CD4-positive, alpha-beta memory T cell (primary cell): Measurements from ENCODE around the gene SND1. TPM values are rescaled to one million over a fixed set of nuclear protein-coding genes. Genes with fewer than 3 reads are reported as not detected.

Experiments
- CTCF ChIA-PET: fragments of 350-600 bp; sonication (Branson Sonifier 250); formaldehyde crosslinking; loops from one replicate; lab custom pipeline; 2021; ENCODE audit warnings: inconsistent platforms; ENCODE audit not compliant: partially characterized antibody; lab: Charles Lee
- POLR2A ChIA-PET: fragments of 350-600 bp; sonication (Branson Sonifier 250); formaldehyde crosslinking; loops from one replicate; lab custom pipeline; 2021; ENCODE audit not compliant: partially characterized antibody; lab: Charles Lee
- DNase-seq, 5 donors: peaks; one replicate each; pipeline versions ENCODE4 v3.0.0 to v3.0.0-alpha.2; 2020 to 2022; ENCODE audit warnings: mixed read lengths in 1 of 5
- H3K27ac ChIP-seq: one replicate; pipeline ENCODE4 v1.7.0; 2013; ENCODE audit warnings: low read depth, low read length
- H3K27me3 ChIP-seq: 2 replicates; pipeline ENCODE4 v1.7.0; 2013; ENCODE audit warnings: mild to moderate bottlenecking, low read length, moderate library complexity; ENCODE audit not compliant: insufficient read depth
- H3K36me3 ChIP-seq: 2 replicates; pipeline ENCODE4 v1.7.0; 2013; ENCODE audit warnings: mild to moderate bottlenecking, low read length, moderate library complexity; ENCODE audit not compliant: insufficient read depth
- H3K4me1 ChIP-seq: 2 replicates; pipeline ENCODE4 v1.7.0; 2013; ENCODE audit warnings: mild to moderate bottlenecking, low read length, moderate library complexity; ENCODE audit not compliant: insufficient read depth
- H3K4me3 ChIP-seq, 2 donors: one replicate each; pipeline ENCODE4 v1.7.0; 2013; ENCODE audit warnings: low read length in 2 of 2, mild to moderate bottlenecking in 1 of 2
- H3K9me3 ChIP-seq, 2 donors: one replicate each; pipeline ENCODE4 v1.7.0; 2013; ENCODE audit warnings: low read length in 2 of 2, control low read depth in 1 of 2; ENCODE audit not compliant: control insufficient read depth in 1 of 2
- H3K27ac Mint-ChIP-seq, 7 donors: one replicate each; pipeline ENCODE4 v1.8.0; 2020 to 2021; ENCODE audit warnings: mixed read lengths in 7 of 7, mild to moderate bottlenecking in 6 of 7, inconsistent platforms in 3 of 7, moderate library complexity in 3 of 7
- H3K27me3 Mint-ChIP-seq, 2 donors: one replicate each; pipeline ENCODE4 v1.8.0; 2020 to 2021; ENCODE audit warnings: mixed read lengths in 2 of 2
- H3K36me3 Mint-ChIP-seq, 2 donors: one replicate each; pipeline ENCODE4 v1.8.0; 2020 to 2021; ENCODE audit warnings: mixed read lengths in 2 of 2, inconsistent platforms in 1 of 2, mild to moderate bottlenecking in 1 of 2
- H3K4me1 Mint-ChIP-seq, 4 donors: one replicate each; pipeline ENCODE4 v1.8.0; 2020 to 2021; ENCODE audit warnings: mixed read lengths in 4 of 4, mild to moderate bottlenecking in 1 of 4
- H3K4me3 Mint-ChIP-seq, 8 donors: one replicate each; pipeline ENCODE4 v1.8.0; 2020 to 2021; ENCODE audit warnings: mixed read lengths in 8 of 8, mild to moderate bottlenecking in 7 of 8, moderate library complexity in 6 of 8, inconsistent platforms in 3 of 8
- H3K9me3 Mint-ChIP-seq, 8 donors: one replicate each; pipeline ENCODE4 v1.8.0; 2020 to 2021; ENCODE audit warnings: mixed read lengths in 8 of 8, mild to moderate bottlenecking in 5 of 8, inconsistent platforms in 3 of 8, moderate library complexity in 1 of 8
- intact Hi-C: fragments of 100-400 bp; cut with micrococcal nuclease; formaldehyde crosslinking; loops from one replicate; pipeline ENCODE4 v1.15.1; 2023
- polyA plus RNA-seq, 2 donors: library from polyadenylated mRNA; unstranded; fragments of 300-500 nt; fragmentation: Illumina TruSeq; gene quantifications; one replicate each; pipeline ENCODE4 v1.2.3, GENCODE V29; 2021
- total RNA-seq, 2 experiments: library from RNA; stranded (reverse); gene quantifications; one replicate each; pipeline ENCODE4 v1.2.3, GENCODE V29; 2021

Gene SND1
- total and polyA plus RNA-seq, 4 experiments from 2014 or later = 119 to 223 (median 171) TPM

- H3K4me3 ChIP-seq = no peak overlapping the region
- POLR2A ChIA-PET = no interaction called here
- CTCF ChIA-PET = no interaction called here
Measured at GRCh38 chr7:127822822-127823508, 171.0 kb downstream of the SND1 start.

GRCh38 chr7:127824682-127825081, 172.7 kb downstream of the SND1 start:
- Histone ChIP-seq H3K4me3 (no peak overlapping the region), H3K4me1 (peaks cover 7% of the 10 kb centered on the region), H3K27me3 (no peaks in the 10 kb centered on the region), H3K27ac (no peak overlapping the region), H3K36me3 (no peaks in the 10 kb centered on the region), H3K9me3 (no peaks in the 10 kb centered on the region)
- Mint-ChIP-seq H3K9me3 (no peaks in the 10 kb centered on the region), H3K27me3 (no peaks in the 10 kb centered on the region), H3K27ac (no peak overlapping the region), H3K36me3 (peaks cover 2 to 8% of the 10 kb centered on the region in 2 donors), H3K4me3 (no peak overlapping the region), H3K4me1 (peaks cover 19 to 26% (median 23%) of the 10 kb centered on the region in 4 donors)
- no peak for DNase-seq
- ChIA-PET POLR2A (no interaction called here), CTCF (no interaction called here)
- intact Hi-C loops = no loop called here

More at GRCh38 chr7:127822822-127823508, 171.0 kb downstream of the SND1 start:
- Histone ChIP-seq H3K4me1 (peaks cover 21% of the 10 kb centered on the region), H3K9me3 (no peaks in the 10 kb centered on the region), H3K36me3 (no peaks in the 10 kb centered on the region), H3K27ac (no peak overlapping the region), H3K27me3 (no peaks in the 10 kb centered on the region)
- no peak overlapping the region for H3K27ac Mint-ChIP-seq
- no peak overlapping the region for H3K4me3 Mint-ChIP-seq
- intact Hi-C loops = no loop called here
- H3K27me3 Mint-ChIP-seq = no peaks in the 10 kb centered on the region
- H3K9me3 Mint-ChIP-seq = no peaks in the 10 kb centered on the region
- H3K36me3 Mint-ChIP-seq = no peaks in the 10 kb centered on the region
- DNase-seq = no peak
- H3K4me1 Mint-ChIP-seq = peaks cover 32 to 44% (median 37%) of the 10 kb centered on the region in 4 donors

- peaks cover 3 to 10% (median 6%) of the 10 kb centered on the region in 4 donors for H3K4me1 Mint-ChIP-seq
- CTCF ChIA-PET = interaction anchor here (1.1 kb wide), 1 partner anchor 38 kb away, joined by 3 read pairs; no protein-coding TSS in a partner anchor
- H3K4me3 Mint-ChIP-seq = no peak overlapping the region
- H3K27ac Mint-ChIP-seq = no peak overlapping the region
- Histone ChIP-seq H3K27me3 (no peaks in the 10 kb centered on the region), H3K27ac (no peak overlapping the region), H3K9me3 (no peaks in the 10 kb centered on the region), H3K36me3 (no peaks in the 10 kb centered on the region), H3K4me1 (no peaks in the 10 kb centered on the region), H3K4me3 (no peak overlapping the region)
- peaks cover 4 to 24% of the 10 kb centered on the region in 2 donors for H3K36me3 Mint-ChIP-seq
- H3K9me3 Mint-ChIP-seq = no peaks in the 10 kb centered on the region
- no peaks in the 10 kb centered on the region for H3K27me3 Mint-ChIP-seq
- intact Hi-C loops = no loop called here
- POLR2A ChIA-PET = no interaction called here
- no peak for DNase-seq
Measured at GRCh38 chr7:127828843-127829500, 177.0 kb downstream of the SND1 start.

GRCh38 chr7:127831318-127832219, 179.6 kb downstream of the SND1 start:
- no peaks in the 10 kb centered on the region for H3K36me3 ChIP-seq
- intact Hi-C loops = no loop called here
- Mint-ChIP-seq H3K27me3 (no peaks in the 10 kb centered on the region), H3K36me3 (peaks cover 15 to 47% of the 10 kb centered on the region in 2 donors), H3K4me3 (no peak overlapping the region), H3K27ac (no peak overlapping the region), H3K4me1 (peaks cover 0 to 4% (median 2%) of the 10 kb centered on the region in 4 donors), H3K9me3 (peaks cover 0 to 10% (median 4%) of the 10 kb centered on the region in 8 donors)
- no peak overlapping the region for H3K27ac ChIP-seq
- DNase-seq = no peak
- H3K27me3 ChIP-seq = no peaks in the 10 kb centered on the region
- POLR2A ChIA-PET = no interaction called here
- H3K4me3 ChIP-seq = no peak overlapping the region
- H3K9me3 ChIP-seq = no peaks in the 10 kb centered on the region
- CTCF ChIA-PET = no interaction called here
- no peaks in the 10 kb centered on the region for H3K4me1 ChIP-seq

GRCh38 chr7:127832592-127832991, 180.6 kb downstream of the SND1 start:
- no peaks in the 10 kb centered on the region for H3K27me3 ChIP-seq
- Mint-ChIP-seq H3K27ac (no peak overlapping the region), H3K4me1 (peaks cover 0 to 4% (median 2%) of the 10 kb centered on the region in 4 donors), H3K9me3 (peaks cover 0 to 10% (median 6%) of the 10 kb centered on the region in 8 donors), H3K4me3 (no peak overlapping the region), H3K36me3 (peaks cover 16 to 47% of the 10 kb centered on the region in 2 donors), H3K27me3 (no peaks in the 10 kb centered on the region)
- no peaks in the 10 kb centered on the region for H3K9me3 ChIP-seq
- H3K4me3 ChIP-seq = no peak overlapping the region
- DNase-seq = no peak
- intact Hi-C loops = no loop called here
- ChIA-PET POLR2A (no interaction called here), CTCF (no interaction called here)
- no peaks in the 10 kb centered on the region for H3K36me3 ChIP-seq
- no peak overlapping the region for H3K27ac ChIP-seq
- no peaks in the 10 kb centered on the region for H3K4me1 ChIP-seq

- no peak for DNase-seq
- H3K36me3 ChIP-seq = no peaks in the 10 kb centered on the region
- no peaks in the 10 kb centered on the region for H3K27me3 ChIP-seq
- H3K9me3 ChIP-seq = no peaks in the 10 kb centered on the region
- POLR2A ChIA-PET = no interaction called here
- CTCF ChIA-PET = no interaction called here
- H3K4me3 Mint-ChIP-seq = no peak overlapping the region
- H3K4me3 ChIP-seq = no peak overlapping the region
- no peaks in the 10 kb centered on the region for H3K27me3 Mint-ChIP-seq
- H3K27ac ChIP-seq = no peak overlapping the region
- peaks cover 21 to 50% of the 10 kb centered on the region in 2 donors for H3K36me3 Mint-ChIP-seq
- no peaks in the 10 kb centered on the region for H3K4me1 ChIP-seq
- peaks cover 0 to 16% (median 9%) of the 10 kb centered on the region in 8 donors for H3K9me3 Mint-ChIP-seq
- intact Hi-C loops = no loop called here
- no peak overlapping the region for H3K27ac Mint-ChIP-seq
- peaks cover 0 to 9% (median 4%) of the 10 kb centered on the region in 4 donors for H3K4me1 Mint-ChIP-seq
Measured at GRCh38 chr7:127833641-127834040, 181.6 kb downstream of the SND1 start.

GRCh38 chr7:127835679-127836078, 183.7 kb downstream of the SND1 start:
- CTCF ChIA-PET = no interaction called here
- peaks cover 21 to 46% of the 10 kb centered on the region in 2 donors for H3K36me3 Mint-ChIP-seq

More at GRCh38 chr7:127835679-127836078, 183.7 kb downstream of the SND1 start:
- no peaks in the 10 kb centered on the region for H3K4me1 ChIP-seq
- no peaks in the 10 kb centered on the region for H3K27me3 ChIP-seq
- intact Hi-C loops = no loop called here
- H3K27me3 Mint-ChIP-seq = no peaks in the 10 kb centered on the region
- no peaks in the 10 kb centered on the region for H3K36me3 ChIP-seq
- peaks cover 0 to 16% (median 9%) of the 10 kb centered on the region in 8 donors for H3K9me3 Mint-ChIP-seq
- POLR2A ChIA-PET = no interaction called here
- no peak overlapping the region for H3K4me3 Mint-ChIP-seq
- H3K27ac ChIP-seq = no peak overlapping the region
- DNase-seq = no peak
- H3K4me3 ChIP-seq = no peak overlapping the region
- H3K9me3 ChIP-seq = no peaks in the 10 kb centered on the region
- H3K4me1 Mint-ChIP-seq = peaks cover 0 to 9% (median 4%) of the 10 kb centered on the region in 4 donors
- H3K27ac Mint-ChIP-seq = no peak overlapping the region
